Esophagus (tissue), 2 donors: ENCODE data around the gene SCYGR5. TPM values are rescaled to one million over a fixed set of nuclear protein-coding genes. Genes with fewer than 3 reads are reported as not detected.

Experiments
- H3K27ac ChIP-seq, 2 donors: one replicate each; pipeline ENCODE4 v1.5.1; 2013; ENCODE audit warnings: low read depth in 2 of 2, mild to moderate bottlenecking in 2 of 2, inconsistent platforms in 1 of 2, low read length in 1 of 2, moderate library complexity in 1 of 2
- H3K27me3 ChIP-seq, 2 donors: one replicate each; pipeline ENCODE4 v1.6.1; 2013; ENCODE audit warnings: low read length in 2 of 2, control low read depth in 1 of 2, mild to moderate bottlenecking in 1 of 2; ENCODE audit not compliant: insufficient read depth in 2 of 2, control insufficient read depth in 1 of 2
- H3K36me3 ChIP-seq, 2 donors: one replicate each; pipeline ENCODE4 v1.6.1; 2013; ENCODE audit warnings: low read length in 1 of 2; ENCODE audit not compliant: control insufficient read depth in 2 of 2, insufficient read depth in 2 of 2
- H3K4me1 ChIP-seq, 2 donors: one replicate each; pipeline ENCODE4 v1.6.1; 2013; ENCODE audit warnings: low read length in 1 of 2; ENCODE audit not compliant: control insufficient read depth in 2 of 2, insufficient read depth in 2 of 2
- H3K4me3 ChIP-seq, 2 donors: one replicate each; pipeline ENCODE4 v1.5.1; 2013; ENCODE audit warnings: low read length in 2 of 2, mild to moderate bottlenecking in 2 of 2, low read depth in 1 of 2, moderate library complexity in 1 of 2
- H3K9me3 ChIP-seq, 2 donors: one replicate each; pipeline ENCODE4 v1.6.1; 2013; ENCODE audit warnings: mild to moderate bottlenecking in 2 of 2, low read depth in 1 of 2, low read length in 1 of 2, moderate library complexity in 1 of 2; ENCODE audit not compliant: control insufficient read depth in 2 of 2, insufficient read depth in 1 of 2
- WGBS, 2 donors: extraction: QIAGEN DNeasy Blood & Tissue Kit; methylation state at CpG; one replicate each; pipeline ENCODE4 v1.1.7; 2013; 5-methylcytosine and 5-hydroxymethylcytosine counted together
- polyA plus RNA-seq, 2 donors: library from polyadenylated mRNA; stranded (reverse); fragments of 200-250 nt; gene quantifications; one replicate each; pipeline ENCODE4 v1.2.3, GENCODE V29; 2013
- donor health status: healthy with polysubstance abuse.
- donor health status: Bipolar disorder and iron deficiency.

SCYGR5 gene
- polyA plus RNA-seq, 2 donors, result not detected

- H3K4me1 ChIP-seq, result no peaks in the 10 kb centered on the region
- H3K27me3 ChIP-seq, result no peaks in the 10 kb centered on the region
- H3K4me3 ChIP-seq, result no peak overlapping the region
- 49% methylated on average over 3 of the region's 3 CpGs for WGBS, 2 donors
- no peaks in the 10 kb centered on the region for H3K9me3 ChIP-seq
- no peaks in the 10 kb centered on the region for H3K36me3 ChIP-seq
- no peak overlapping the region for H3K27ac ChIP-seq
Measured at GRCh38 chr2:227634201-227634600, 32.4 kb upstream of the SCYGR5 start.

- no peak overlapping the region for H3K27ac ChIP-seq
- H3K27me3 ChIP-seq, result no peaks in the 10 kb centered on the region
- WGBS, 2 donors, result 26 to 31% methylated on average over 2 of the region's 2 CpGs
- no peak overlapping the region for H3K4me3 ChIP-seq
- H3K36me3 ChIP-seq, result no peaks in the 10 kb centered on the region
- no peaks in the 10 kb centered on the region for H3K9me3 ChIP-seq
- no peaks in the 10 kb centered on the region for H3K4me1 ChIP-seq
Measured at GRCh38 chr2:227642656-227643055, 23.9 kb upstream of the SCYGR5 start.

GRCh38 chr2:227643990-227644551 is 22.5 kb upstream of the SCYGR5 start:
- no peak overlapping the region for H3K4me3 ChIP-seq
- no peaks in the 10 kb centered on the region for H3K27me3 ChIP-seq
- H3K36me3 ChIP-seq, result no peaks in the 10 kb centered on the region
- H3K4me1 ChIP-seq, result no peaks in the 10 kb centered on the region
- H3K27ac ChIP-seq, result no peak overlapping the region
- 74 to 83% methylated on average over 5 of the region's 5 CpGs for WGBS, 2 donors
- H3K9me3 ChIP-seq, result no peaks in the 10 kb centered on the region

GRCh38 chr2:227653419-227653818 is 13.2 kb upstream of the SCYGR5 start:
- 30 to 31% methylated on average over 4 of the region's 4 CpGs for WGBS, 2 donors
- H3K4me3 ChIP-seq, result no peak overlapping the region
- no peaks in the 10 kb centered on the region for H3K4me1 ChIP-seq
- no peaks in the 10 kb centered on the region for H3K9me3 ChIP-seq
- no peaks in the 10 kb centered on the region for H3K27me3 ChIP-seq
- H3K27ac ChIP-seq, result no peak overlapping the region
- H3K36me3 ChIP-seq, result no peaks in the 10 kb centered on the region

- Histone ChIP-seq H3K27me3 (no peaks in the 10 kb centered on the region), H3K9me3 (no peaks in the 10 kb centered on the region), H3K36me3 (no peaks in the 10 kb centered on the region), H3K4me1 (no peaks in the 10 kb centered on the region), H3K4me3 (no peak overlapping the region), H3K27ac (no peak overlapping the region)
- 69 to 79% methylated on average over 1 of the region's 1 CpG for WGBS, 2 donors
Measured at GRCh38 chr2:227654426-227654825, 12.2 kb upstream of the SCYGR5 start.

GRCh38 chr2:227655454-227655853 is 11.2 kb upstream of the SCYGR5 start:
- no peaks in the 10 kb centered on the region for H3K4me1 ChIP-seq
- H3K36me3 ChIP-seq, result no peaks in the 10 kb centered on the region
- H3K4me3 ChIP-seq, result no peak overlapping the region
- H3K9me3 ChIP-seq, result no peaks in the 10 kb centered on the region
- no peak overlapping the region for H3K27ac ChIP-seq
- no peaks in the 10 kb centered on the region for H3K27me3 ChIP-seq
- 14 to 16% methylated on average over 1 of the region's 1 CpG for WGBS, 2 donors

- Histone ChIP-seq H3K36me3 (no peaks in the 10 kb centered on the region), H3K27me3 (no peaks in the 10 kb centered on the region), H3K9me3 (no peaks in the 10 kb centered on the region), H3K4me3 (no peak overlapping the region), H3K27ac (no peak overlapping the region), H3K4me1 (no peaks in the 10 kb centered on the region)
- 69 to 79% methylated on average over 8 of the region's 8 CpGs for WGBS, 2 donors
Measured at GRCh38 chr2:227657199-227657845, 9.3 kb upstream of the SCYGR5 start.

- H3K4me3 ChIP-seq, result no peak overlapping the region
- no peaks in the 10 kb centered on the region for H3K9me3 ChIP-seq
- no peaks in the 10 kb centered on the region for H3K27me3 ChIP-seq
- H3K36me3 ChIP-seq, result no peaks in the 10 kb centered on the region
- no peak overlapping the region for H3K27ac ChIP-seq
- 52 to 60% methylated on average over 7 of the region's 7 CpGs for WGBS, 2 donors
- H3K4me1 ChIP-seq, result no peaks in the 10 kb centered on the region
Measured at GRCh38 chr2:227661025-227661649, 5.5 kb upstream of the SCYGR5 start.

GRCh38 chr2:227661827-227662226 is 4.8 kb upstream of the SCYGR5 start:
- Histone ChIP-seq H3K9me3 (no peaks in the 10 kb centered on the region), H3K27me3 (no peaks in the 10 kb centered on the region), H3K27ac (no peak overlapping the region), H3K36me3 (no peaks in the 10 kb centered on the region), H3K4me3 (no peak overlapping the region), H3K4me1 (no peaks in the 10 kb centered on the region)
- WGBS, 2 donors, result 50 to 51% methylated on average over 3 of the region's 3 CpGs
